Fibroblast of skin of right biceps (primary cell): ENCODE data around the gene DMXL2.
"Not testable (repeated sequence)": the region's sequence is repeated elsewhere in the genome, so short reads cannot be mapped to it uniquely, and the experiment has no call there.

Experiments
- DNase-seq: peaks from one replicate; pipeline ENCODE4 v3.0.0-alpha.2; 2013

The DMXL2 gene, protein sequence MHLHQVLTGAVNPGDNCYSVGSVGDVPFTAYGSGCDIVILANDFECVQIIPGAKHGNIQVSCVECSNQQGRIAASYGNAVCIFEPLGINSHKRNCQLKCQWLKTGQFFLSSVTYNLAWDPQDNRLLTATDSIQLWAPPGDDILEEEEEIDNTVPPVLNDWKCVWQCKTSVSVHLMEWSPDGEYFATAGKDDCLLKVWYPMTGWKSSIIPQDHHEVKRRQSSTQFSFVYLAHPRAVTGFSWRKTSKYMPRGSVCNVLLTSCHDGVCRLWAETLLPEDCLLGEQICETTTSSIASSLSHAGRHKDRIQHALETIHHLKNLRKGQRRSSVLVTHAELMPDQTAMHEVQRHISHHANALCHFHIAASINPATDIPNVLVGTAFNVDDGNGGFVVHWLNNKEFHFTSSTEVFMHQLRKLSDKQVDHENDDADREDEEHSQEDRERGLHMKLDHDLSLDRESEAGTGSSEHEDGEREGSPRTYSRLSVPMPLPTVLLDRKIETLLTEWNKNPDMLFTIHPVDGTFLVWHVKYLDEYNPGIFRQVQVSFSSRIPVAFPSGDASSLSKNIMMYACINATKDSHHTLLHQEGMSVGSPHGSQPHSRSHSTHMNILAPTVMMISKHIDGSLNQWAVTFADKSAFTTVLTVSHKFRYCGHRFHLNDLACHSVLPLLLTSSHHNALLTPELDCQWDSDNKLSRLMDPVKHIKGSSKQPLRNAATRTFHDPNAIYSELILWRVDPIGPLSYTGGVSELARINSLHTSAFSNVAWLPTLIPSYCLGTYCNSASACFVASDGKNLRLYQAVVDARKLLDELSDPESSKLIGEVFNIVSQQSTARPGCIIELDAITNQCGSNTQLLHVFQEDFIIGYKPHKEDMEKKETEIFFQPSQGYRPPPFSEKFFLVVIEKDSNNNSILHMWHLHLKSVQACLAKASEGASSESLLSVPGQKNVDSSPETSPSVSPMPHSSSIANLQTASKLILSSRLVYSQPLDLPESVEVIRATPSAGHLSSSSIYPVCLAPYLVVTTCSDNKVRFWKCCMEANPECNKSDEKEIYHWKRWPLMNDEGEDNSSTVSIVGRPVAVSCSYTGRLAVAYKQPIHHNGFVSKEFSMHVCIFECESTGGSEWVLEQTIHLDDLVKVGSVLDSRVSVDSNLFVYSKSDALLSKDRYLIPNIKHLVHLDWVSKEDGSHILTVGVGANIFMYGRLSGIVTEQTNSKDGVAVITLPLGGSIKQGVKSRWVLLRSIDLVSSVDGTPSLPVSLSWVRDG (N-terminal part only)

DNA sequence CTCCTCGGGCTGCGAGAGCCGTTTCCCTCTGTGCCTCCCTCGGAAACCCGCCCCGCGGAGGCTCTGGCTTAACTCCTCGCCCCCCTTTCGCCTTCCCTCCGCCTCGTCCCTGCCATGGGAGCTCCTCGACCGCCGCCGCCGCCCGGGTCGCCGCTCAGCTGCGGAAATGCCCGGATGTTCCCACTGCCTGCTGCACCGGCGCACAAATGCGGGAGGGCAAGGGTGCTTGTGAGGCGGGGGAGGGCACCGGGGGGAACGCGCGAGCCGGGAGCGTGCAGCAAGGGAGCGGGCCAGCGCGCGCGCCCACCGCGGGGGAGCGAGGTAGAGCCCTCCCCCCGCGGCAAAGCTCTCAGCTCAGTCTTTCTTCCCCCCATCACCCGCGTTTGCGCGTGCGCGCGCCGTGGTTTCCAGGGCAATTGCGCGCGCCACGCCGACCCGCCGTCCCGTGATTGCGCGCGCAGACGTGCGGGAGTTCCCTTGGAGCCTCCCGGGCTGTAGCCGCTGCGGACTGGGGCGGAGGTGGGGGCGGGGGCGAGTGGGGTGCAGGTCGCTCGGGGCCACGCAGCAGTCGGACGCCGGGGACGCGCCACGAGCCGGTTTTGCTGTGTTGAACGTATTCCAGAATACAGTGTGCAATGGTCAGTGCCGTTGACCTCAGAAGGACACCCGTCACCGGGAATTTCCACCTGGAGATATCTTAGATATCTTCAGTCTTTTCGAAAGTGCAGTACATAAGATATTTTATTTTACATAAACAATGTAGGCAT, at the start of gene DMXL2:
TSS of gene DMXL2 (minus strand) at position 168 of the 767 bp plus-strand sequence. CDS start 226 bp downstream, outside the sequence.
- peak; percentile 87 for DNase-seq

DNA sequence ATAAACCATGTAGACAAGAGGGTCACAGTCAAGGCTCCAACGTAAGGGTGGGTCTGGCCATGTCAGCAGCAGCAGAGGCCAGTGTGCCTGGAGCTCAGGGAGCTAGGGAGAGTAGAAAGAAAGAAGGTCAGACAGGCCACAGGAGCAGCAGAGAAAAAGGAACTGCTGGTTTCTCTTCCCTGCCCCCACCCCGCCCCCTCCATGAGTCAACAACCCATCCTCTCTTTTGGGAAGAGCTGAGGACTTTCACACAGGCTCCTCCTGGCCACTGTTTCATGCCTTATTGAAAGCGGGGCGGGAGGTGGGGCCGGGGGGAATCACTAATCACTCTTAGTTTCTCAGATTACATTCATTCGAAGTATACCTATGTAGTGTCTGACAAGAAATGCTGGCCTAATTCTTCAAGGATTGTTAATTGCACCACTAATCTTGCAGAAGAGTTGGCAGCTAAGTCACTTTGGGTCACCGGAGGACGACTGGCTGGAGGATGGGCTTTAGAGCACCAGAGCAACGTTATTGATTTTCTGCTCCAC, 49.6 kb upstream of the DMXL2 start:
- DNase-seq: peak; percentile 3

DNA sequence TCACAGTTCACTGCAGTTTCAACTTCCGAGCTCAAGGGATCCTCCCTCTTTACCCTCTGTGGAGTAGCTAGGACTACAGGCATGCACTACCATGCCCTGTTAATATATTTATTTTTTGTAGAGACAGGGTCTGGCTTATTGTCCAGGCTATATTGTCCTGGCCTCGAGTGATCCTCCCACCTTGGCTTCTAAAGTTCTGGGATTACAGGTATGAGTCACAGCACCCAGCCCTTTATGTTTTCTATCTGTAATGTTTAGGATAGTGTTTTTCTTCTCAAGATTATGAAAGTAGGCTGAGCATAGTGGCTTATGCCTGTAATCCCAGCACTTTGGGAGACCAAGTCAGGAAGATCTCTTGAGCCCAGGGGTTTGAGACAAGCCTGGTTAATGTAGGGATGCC, 46.8 kb upstream of the DMXL2 start:
- no peak for DNase-seq

DNA sequence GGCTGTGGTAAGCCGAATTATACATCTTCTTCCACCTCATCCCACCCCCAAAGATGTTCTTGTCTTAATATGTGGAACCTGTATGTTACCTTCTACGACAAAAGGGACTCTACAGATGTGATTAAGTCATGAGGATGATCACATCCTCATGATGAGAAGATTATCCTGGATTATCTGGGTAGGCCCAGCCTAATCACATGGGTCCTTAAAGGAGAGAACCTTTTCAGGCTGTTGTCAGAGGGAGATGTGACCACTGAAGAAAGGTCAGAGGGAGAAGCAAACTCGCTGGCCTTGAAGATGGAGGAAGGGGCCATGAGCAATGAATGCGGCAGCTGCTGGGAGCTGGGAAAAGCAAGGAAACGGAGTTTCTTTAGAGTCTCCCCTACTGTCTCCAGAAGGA, 45.9 kb upstream of the DMXL2 start:
- DNase-seq: no peak

DNA sequence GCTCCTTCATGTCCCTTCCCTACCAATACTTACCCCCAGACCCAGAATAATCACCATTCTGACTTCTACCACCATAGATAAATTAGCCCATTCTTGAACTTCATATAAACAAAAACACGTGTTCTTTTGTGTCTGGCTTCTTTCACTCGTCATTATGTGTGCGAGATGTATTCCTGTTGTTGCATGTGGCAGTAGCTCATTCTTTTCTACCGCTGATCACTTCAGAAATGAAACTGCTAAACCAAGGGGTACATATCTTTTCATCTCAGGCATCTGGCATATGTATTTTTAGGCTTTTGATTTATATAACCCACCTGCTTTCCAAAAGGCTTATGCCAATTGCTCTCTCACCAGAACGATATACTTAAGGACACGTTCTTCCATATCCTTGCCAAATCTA, 44.9 kb upstream of the DMXL2 start:
- DNase-seq: no peak

DNA sequence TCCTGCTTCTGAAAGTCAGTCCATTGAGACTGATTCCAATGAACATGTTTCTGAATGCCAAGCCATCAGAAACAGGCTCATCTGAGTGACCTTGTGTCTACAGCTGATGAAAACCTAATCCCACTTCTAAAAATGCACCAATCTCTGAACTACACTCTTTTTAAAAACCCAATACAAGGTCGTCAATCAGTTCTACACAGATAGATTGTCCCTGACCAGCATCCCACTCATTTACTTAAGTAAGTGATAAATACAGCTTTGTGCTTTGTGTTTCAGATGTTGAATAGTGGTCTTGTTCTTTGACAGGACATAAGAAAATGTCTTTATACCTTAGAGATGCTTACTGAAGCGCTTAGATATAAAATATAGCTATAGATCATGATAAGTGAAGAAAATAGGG, 38.5 kb upstream of the DMXL2 start:
- DNase-seq: no peak

DNA sequence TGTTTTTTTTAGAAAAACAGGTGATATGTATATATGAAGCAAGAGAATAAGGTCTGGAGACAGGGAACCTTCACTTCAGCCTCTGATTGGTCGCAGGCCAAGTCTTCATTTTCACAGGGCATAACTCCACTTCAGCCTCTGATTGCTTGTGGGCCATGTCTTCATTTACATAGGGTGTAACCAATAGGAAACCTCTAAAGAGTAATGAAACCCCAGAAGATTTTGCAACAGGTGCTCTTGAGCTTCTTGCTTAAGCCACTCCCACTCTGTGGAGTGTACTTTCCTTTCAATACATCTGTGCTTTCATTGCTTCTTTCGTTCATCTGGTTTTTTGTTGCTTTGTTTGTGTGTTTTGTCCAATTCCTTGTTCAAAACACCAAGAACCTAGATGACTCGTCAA, 36.1 kb upstream of the DMXL2 start:
- no peak for DNase-seq

DNA sequence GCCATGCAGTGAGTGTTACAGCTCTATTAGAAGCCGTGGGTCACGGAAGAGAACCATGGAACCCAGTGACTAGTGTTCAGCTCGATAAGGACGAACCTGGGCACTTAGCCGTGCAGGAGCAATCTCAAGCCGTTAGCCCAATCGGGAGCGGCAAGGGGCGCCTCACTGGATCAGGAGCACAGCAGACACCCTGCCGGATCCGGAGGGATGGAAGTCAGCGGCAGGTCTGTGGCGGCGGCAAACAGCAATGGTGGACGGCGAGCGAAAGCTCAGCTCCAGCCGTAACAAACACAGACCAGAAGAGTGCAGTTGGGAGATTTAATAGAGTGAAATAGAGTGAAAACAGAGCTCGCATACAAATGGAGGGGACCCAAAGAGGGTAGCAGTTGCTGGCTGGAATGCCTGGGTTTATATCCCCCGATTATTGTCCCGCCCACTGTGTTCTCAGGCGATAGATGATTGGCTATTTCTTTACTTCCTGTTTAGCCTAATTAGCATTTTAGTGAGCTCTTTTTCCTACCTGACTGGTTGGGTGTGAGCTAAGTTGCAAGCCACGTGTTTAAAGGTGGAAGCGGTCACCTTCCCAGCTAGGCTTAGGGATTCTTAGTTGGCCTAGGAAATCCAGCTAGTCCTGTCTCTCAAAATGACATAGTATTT, 33.0 kb upstream of the DMXL2 start:
- DNase-seq: not testable (repeated sequence)

DNA sequence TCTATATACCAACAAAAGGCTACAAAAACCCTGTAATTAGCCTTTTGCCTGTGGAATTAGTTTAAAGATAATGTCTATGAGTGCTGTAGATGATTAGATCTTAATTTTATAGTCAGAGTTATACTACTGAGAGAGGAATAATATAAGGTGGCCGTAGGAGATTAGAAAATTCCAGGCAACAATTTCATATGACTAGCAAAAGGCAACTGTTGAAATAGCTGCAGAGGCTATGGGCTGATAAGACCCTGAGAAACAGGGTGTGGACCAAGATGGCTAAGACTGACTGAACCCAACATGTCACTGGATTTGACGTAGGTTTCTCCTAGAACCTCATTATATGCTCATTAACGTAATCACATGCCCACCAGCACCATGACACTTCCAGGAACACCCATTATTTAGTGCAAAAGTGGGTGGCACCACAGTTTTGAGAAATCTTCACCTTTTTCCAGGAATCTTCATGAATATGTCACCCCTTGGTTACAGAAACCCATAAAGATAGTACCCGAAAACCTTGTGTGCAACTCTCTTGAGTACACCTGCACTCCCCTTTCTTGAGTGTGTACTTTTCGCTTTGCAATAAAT, 29.6 kb upstream of the DMXL2 start:
- no peak for DNase-seq

DNA sequence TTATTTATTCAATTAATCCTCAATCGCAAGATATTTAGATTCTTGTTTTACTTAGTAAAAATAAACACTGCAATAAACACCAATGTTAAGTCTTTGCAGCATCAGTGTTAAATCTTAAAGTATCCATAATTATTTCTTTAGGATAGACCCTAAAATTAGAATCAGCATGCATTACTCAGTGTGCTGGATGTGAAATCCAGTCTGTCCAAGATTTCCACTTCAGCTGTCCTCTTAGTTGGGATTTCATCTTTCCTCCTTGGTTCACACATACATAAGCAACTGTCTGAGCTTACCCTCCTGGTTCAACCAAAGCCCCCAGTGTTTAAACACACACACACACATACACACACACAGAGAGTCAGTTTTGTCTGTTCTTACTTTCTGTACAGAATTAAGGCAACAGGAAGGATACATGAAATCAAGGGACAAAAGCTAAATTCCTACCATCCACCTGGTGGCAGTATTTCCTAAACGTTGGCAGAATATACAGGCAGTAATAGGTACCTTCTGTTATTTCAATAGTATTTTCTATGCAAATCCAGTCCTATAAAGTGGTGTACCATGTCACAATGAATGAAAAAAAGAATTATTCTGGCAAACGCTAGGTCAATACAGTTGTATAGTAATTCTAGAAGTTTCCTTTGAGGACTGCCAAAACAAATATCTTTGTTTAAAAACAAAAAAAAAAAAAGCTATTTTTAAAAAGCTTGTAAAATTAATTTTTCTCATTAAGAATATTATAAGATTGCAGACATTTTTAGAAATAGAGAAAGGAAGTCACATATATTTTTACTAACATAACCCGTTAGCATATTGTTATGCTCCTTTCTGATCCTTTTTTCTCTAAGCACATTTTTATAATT, 27.3 kb upstream of the DMXL2 start:
- peak; percentile 66 for DNase-seq

DNA sequence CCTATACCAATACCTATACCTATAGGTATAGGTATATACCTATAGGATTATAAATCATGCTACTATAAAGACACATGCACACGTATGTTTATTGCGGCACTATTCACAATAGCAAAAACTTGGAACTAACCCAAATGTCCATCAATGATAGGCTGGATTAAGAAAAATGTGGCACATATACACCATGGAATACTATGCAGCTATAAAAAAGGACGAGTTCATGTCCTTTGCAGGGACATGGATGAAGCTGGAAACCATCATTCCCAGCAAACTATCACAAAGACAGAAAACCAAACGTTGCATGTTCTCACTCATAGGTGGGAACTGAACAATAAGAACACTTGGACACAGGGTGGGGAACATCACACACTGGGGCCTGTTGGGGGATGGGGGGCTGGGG, 26.1 kb upstream of the DMXL2 start:
- not testable (repeated sequence) for DNase-seq

DNA sequence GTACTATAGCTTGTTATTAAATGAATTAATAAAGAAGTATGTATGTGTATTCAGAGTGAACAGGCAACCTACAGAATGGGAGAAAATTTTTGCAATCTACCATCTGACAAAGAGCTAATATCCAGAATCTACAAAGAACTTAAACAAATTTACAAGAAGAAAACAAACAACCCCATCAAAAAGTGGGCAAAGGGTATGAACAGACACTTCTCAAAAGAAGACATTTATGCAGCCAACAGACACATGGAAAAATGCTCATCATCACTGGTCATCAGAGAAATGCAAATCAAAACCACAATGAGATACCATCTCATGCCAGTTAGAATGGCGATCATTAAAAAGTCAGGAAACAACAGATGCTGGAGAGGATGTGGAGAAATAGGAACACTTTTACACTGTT, 25.5 kb upstream of the DMXL2 start:
- DNase-seq: not testable (repeated sequence)

DNA sequence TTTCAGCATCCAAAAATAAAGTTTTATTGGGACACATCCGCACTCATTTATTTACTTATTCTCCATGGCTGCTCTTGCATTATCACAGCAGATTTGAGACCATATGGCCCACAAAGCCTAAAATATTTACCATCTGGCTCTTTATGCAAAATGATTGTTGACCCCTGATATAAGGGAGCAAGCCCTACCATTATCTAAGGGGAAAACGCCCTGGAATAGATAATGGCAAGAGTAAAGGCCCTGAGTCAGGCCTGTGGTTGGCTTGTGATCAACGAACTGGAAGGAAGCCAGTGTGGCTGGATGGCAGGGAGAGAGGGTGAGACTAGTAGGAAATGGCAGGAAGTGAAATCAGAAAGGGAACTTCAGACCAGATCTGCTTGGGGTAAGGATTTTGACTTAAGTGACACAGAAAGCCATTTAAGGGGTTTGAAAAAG, 24.6 kb upstream of the DMXL2 start:
- DNase-seq: peak; percentile 53

DNA sequence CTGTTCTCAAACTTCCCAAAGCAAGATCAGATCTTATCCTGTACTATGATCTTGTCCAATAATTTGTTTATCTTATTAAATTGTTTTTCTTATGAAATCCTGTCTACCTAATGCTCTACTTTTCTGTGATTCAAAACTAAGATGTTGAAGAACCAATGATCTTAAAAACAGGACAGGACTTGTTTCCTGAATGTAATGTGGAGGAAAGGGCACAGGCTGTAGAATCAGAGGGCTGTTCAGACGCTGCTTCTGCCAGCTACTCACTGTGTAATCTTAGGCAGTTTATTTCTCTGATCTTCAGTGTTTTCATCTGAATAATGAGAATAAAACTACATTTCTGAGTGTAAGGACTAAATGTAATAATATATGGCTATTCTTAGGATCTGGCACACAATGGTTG, 20.1 kb upstream of the DMXL2 start:
- no peak for DNase-seq

DNA sequence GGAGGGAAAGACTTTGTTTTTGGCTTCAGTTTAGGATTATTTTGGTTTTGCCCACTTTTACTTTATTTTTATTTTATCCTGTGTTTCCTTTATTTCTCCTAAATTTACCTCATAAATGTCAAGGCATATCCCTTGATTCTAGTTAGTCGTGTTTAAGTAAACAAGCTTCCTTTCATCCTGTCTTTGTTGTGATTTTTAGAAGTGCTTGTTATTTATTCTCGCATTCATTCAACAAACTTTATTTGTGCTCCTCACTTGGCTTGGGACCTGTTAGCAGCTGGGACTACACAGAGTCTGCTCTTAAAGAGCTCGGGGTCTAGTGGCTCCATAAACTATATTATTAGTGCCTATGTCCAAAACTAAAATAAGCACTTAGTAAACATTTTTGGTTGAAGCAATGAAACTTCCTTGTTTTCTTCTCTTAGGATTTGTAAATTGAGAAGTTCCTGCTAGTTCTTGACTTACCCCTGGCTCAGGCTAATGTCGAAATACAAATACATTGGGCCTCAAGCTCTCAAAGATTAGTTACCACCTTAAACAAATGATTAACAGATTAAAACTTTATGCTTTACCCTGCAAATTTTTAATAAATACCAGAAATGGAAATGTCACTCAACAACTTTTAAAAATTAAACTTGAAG, 19.0 kb upstream of the DMXL2 start:
- DNase-seq: no peak

DNA sequence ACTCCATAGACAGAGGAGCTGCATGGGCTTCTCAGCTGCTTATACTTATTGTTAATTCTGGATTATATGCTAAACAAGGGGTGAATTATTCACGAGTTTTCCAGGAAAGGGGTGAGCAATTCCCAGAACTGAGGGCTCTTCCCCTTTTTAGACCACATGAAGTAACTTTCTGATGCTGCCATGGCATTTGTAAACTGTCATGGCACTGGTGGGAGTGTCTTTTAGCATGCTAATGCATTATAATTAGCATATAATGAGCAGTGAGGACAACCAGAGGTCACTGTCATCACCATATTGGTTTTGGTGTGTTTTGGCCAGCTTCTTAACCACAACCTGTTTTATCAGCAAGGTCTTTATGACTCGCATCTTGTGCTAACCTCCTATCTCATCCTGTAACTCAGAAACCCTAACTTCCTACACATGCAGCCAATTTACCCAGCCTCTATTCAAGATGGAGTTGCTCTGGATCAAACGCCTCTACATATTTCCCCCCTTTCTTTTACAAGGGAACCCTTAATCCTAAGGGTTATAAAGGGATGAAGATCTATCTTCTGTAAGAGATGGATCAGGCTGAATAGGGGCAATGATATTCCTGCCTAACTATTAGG, 12.1 kb upstream of the DMXL2 start:
- peak; percentile 7 for DNase-seq

DNA sequence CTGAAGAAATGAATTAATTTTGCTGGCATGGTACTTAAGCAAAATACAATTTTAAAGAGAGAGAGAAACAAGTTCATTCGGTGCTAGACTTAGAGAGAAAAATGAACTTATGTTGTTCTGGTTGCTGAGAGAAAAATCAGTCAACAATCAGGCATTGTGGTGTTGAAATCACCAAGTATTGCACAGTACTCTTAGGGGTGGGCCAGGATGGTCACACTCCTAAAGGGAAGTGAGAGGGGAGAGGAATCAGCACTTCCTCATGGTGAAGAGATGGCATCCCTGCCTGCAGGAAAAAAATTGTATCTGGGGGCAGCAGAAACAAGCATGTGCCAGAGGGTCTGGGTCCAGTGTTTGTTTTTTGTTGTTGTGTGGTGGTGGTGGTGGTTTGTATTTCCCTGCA, 7.0 kb upstream of the DMXL2 start:
- DNase-seq: no peak

DNA sequence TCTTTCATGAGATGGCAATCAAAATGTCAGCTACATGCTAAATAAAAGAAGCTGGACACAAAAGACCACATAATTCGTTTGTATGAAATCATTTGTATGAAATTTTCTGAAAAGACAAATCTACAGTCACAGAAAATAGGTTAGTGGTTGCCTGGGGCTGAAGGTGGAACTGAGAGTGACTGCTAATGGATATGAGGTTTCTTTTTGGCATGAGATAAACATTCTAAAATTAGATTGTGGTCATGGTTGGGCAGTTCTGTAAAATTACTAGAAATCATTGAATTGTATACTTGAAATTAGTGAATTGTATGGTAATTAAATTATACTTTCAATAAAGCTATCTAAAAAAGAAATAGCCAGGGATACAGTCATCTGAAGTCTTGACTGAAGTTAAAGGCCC, 2.7 kb upstream of the DMXL2 start:
- DNase-seq: no peak

DNA sequence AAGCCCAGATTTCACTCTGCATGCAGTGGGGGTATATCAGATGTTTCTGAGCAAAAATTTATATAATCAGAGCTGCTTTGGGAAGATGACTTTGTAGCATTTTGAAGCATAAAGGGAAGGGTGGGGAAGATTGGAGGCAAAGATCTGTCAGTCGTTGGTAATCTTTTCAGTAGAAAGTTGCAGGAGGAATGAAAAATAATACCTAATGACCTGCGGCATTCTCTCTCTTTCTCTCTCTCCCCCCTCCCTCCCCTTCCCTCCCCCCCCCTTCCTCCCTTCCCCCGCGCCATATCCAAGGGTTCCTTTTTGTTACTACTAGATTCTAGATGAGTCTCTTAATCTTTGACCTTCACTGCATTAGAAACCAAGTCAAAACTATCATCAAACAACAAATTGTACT, 1.5 kb upstream of the DMXL2 start:
- DNase-seq: no peak
